K562 (cell line): ENCODE results near the gene KCNA10. TPM values are rescaled to one million over a fixed set of nuclear protein-coding genes. Genes with fewer than 3 reads are reported as not detected.

ENCODE experiments used
- ATAC-seq: fragments of 200-7000 bp; cut with Tn5 transposase; 3 replicates; pipeline ENCODE4 v1.9.1; 2020; ENCODE audit warnings: moderate library complexity
- BruUV-seq: library from RNA; stranded (reverse); fragments of 400-500 nt; replicated peaks from 2 replicates; lab custom pipeline; 2021; lab: Mats Ljungman, UMichigan
- CTCF ChIA-PET: fragments of 300-600 bp; formaldehyde crosslinking; extraction: SDS; loops from one replicate; lab custom pipeline; 2021; ENCODE audit warnings: low intra/inter-chr PET ratio; lab: Yijun Ruan, JAX
- POLR2A ChIA-PET: fragments of 300-600, 350-650 bp; sonication (Branson Sonifier 250); formaldehyde crosslinking; extraction: SDS; loops from one replicate; lab custom pipeline; 2021; ENCODE audit warnings: antibody characterized with exemption, inconsistent platforms; lab: Yijun Ruan, JAX
- DNase-seq, 4 experiments: peaks; one replicate each; pipeline versions ENCODE4 v3.0.0 to v3.0.0-alpha.2; 2011 to 2018; ENCODE audit warnings: low spot score in 3 of 4, mixed read lengths in 3 of 4; ENCODE audit errors: extremely low read depth in 1 of 4
- FAIRE-seq: peaks from 2 replicates; lab custom pipeline; 2011; peaks lifted over from hg19 to GRCh38; lab: Jason Lieb, UNC
- H2AFZ ChIP-seq: 2 replicates; pipeline ENCODE4 v1.6.0; 2011; ENCODE audit warnings: low read depth, low read length, control low read depth, inconsistent platforms
- H3K27ac ChIP-seq: fragments of 200-600 bp; 3 replicates; pipeline ENCODE4 v1.8.0; 2011; ENCODE audit warnings: low read depth, mild to moderate bottlenecking, control low read depth, inconsistent platforms, low read length, moderate library complexity, mixed read lengths; ENCODE audit errors: extremely low read depth
- H3K27me3 ChIP-seq, 2 experiments: fragments of 300-600 bp in 1 of 2; 2 replicates in 1 of 2; 3 replicates in 1 of 2; pipeline versions ENCODE4 v1.6.0 to v1.8.0; 2011; ENCODE audit warnings: inconsistent platforms in 2 of 2, low read length in 2 of 2, mild to moderate bottlenecking in 1 of 2, mixed read lengths in 1 of 2, moderate library complexity in 1 of 2; ENCODE audit not compliant: control insufficient read depth in 2 of 2, insufficient read depth in 2 of 2
- H3K36me3 ChIP-seq: fragments of 300-600 bp; 3 replicates; pipeline ENCODE4 v1.8.0; 2011; ENCODE audit warnings: mild to moderate bottlenecking, low read length, inconsistent platforms; ENCODE audit not compliant: control insufficient read depth, insufficient read depth
- H3K4me1 ChIP-seq, 2 experiments: fragments of 200-600 bp in 1 of 2; replicated peaks in 1 of 2; 2 replicates in 1 of 2; 3 replicates in 1 of 2; pipeline versions ENCODE4 v1.5.1 to v1.8.0; 2011; ENCODE audit warnings: inconsistent platforms in 2 of 2, low read length in 2 of 2, mild to moderate bottlenecking in 1 of 2, mixed read lengths in 1 of 2, moderate library complexity in 1 of 2; ENCODE audit not compliant: control insufficient read depth in 2 of 2, insufficient read depth in 2 of 2
- H3K4me2 ChIP-seq: 2 replicates; pipeline ENCODE4 v1.6.1; 2011; ENCODE audit warnings: low read length, control low read depth, inconsistent platforms, mixed read lengths; ENCODE audit not compliant: insufficient read depth
- H3K4me3 ChIP-seq: fragments of 200-600 bp; sonication (generic), shearing (Covaris generic); 2 replicates; pipeline ENCODE4 v1.5.1; 2016; ENCODE audit warnings: control low read depth, inconsistent platforms
- H3K79me2 ChIP-seq: fragments of 200-600 bp; 3 replicates; pipeline ENCODE4 v1.8.0; 2011; ENCODE audit warnings: low read length, inconsistent platforms; ENCODE audit not compliant: control insufficient read depth, insufficient read depth
- H3K9ac ChIP-seq, 2 experiments: 2 replicates each; pipeline versions ENCODE4 v1.6.0 to v1.6.1; 2011; ENCODE audit warnings: low read depth in 2 of 2, low read length in 2 of 2, control low read depth in 1 of 2, inconsistent platforms in 1 of 2, mild to moderate bottlenecking in 1 of 2, mixed read lengths in 1 of 2; ENCODE audit not compliant: insufficient read depth in 1 of 2
- H3K9me1 ChIP-seq: one replicate; pipeline ENCODE4 v1.6.0; 2011; ENCODE audit warnings: inconsistent platforms, mild to moderate bottlenecking, low read length, moderate library complexity; ENCODE audit not compliant: control insufficient read depth, insufficient read depth
- H3K9me3 ChIP-seq: replicated peaks from 2 replicates; pipeline ENCODE4 v1.5.1; 2011; ENCODE audit warnings: low read depth, low read length, inconsistent platforms; ENCODE audit not compliant: control insufficient read depth, insufficient read depth
- H4K20me1 ChIP-seq: replicated peaks from 2 replicates; pipeline ENCODE4 v1.6.1; 2011; ENCODE audit warnings: low read length, inconsistent platforms, mixed read lengths; ENCODE audit not compliant: control insufficient read depth, insufficient read depth
- ASH1L ChIP-seq: fragments of 450-650 bp; IDR thresholded peaks from 2 replicates; pipeline ENCODE4 v1.6.1; 2018; ENCODE audit warnings: borderline replicate concordance, mild to moderate bottlenecking, low read depth; ENCODE audit not compliant: partially characterized antibody
- BCOR ChIP-seq: fragments of 450-650 bp; IDR thresholded peaks from 2 replicates; pipeline ENCODE4 v1.6.1; 2016
- EWSR1 ChIP-seq: fragments of 450-650 bp; IDR thresholded peaks from 2 replicates; pipeline ENCODE4 v1.6.1; 2018; ENCODE audit warnings: borderline replicate concordance, mild to moderate bottlenecking, low read depth, moderate library complexity; ENCODE audit not compliant: partially characterized antibody
- FOXJ2 ChIP-seq: fragments of 200-800 bp; sonication (Bioruptor generic); IDR thresholded peaks from 2 replicates; pipeline ENCODE4 v1.6.1; 2016; ENCODE audit warnings: missing genetic modification characterization, missing compliant biosample characterization
- FOXK1 ChIP-seq: sonication (generic); formaldehyde crosslinking; IDR thresholded peaks from 2 replicates; pipeline ENCODE4 v1.8.0; 2022; ENCODE audit warnings: missing genetic modification reagents, mild to moderate bottlenecking, borderline replicate concordance
- GTF2A2 ChIP-seq: IDR thresholded peaks from 2 replicates; pipeline ENCODE4 v1.6.1; 2016; ENCODE audit warnings: mild to moderate bottlenecking, missing genetic modification characterization, missing compliant biosample characterization
- NFE2L1 ChIP-seq: fragments of 450-650 bp; IDR thresholded peaks from 2 replicates; pipeline ENCODE4 v1.6.1; 2016; ENCODE audit warnings: missing genetic modification characterization, low read depth, mild to moderate bottlenecking, missing compliant biosample characterization, moderate library complexity, borderline replicate concordance
- TEAD1 ChIP-seq, 2 experiments: fragments of 450-650 bp in 1 of 2; sonication (generic) in 1 of 2; formaldehyde crosslinking; IDR thresholded peaks; 2 replicates each; pipeline versions ENCODE4 v1.4.0 to v1.8.0; 2020 to 2022; ENCODE audit warnings: mild to moderate bottlenecking in 2 of 2, missing genetic modification reagents in 1 of 2
- THRA ChIP-seq: fragments of 450-650 bp; IDR thresholded peaks from 2 replicates; pipeline ENCODE4 v1.6.1; 2017; ENCODE audit warnings: mild to moderate bottlenecking, moderate library complexity
- THRAP3 ChIP-seq: fragments of 450-650 bp; IDR thresholded peaks from 2 replicates; pipeline ENCODE4 v1.6.1; 2016; ENCODE audit warnings: mild to moderate bottlenecking, inconsistent platforms, borderline replicate concordance
- ZFP91 ChIP-seq: sonication (generic); formaldehyde crosslinking; IDR thresholded peaks from 2 replicates; pipeline ENCODE4 v1.8.0; 2022; ENCODE audit warnings: mild to moderate bottlenecking, missing genetic modification reagents
- ZNF143 ChIP-seq: sonication (generic); formaldehyde crosslinking; IDR thresholded peaks from 2 replicates; pipeline ENCODE4 v1.9.0; 2022; ENCODE audit warnings: mild to moderate bottlenecking, missing genetic modification reagents
- ZNF644 ChIP-seq: fragments of 200-800 bp; sonication (Bioruptor generic); IDR thresholded peaks from 2 replicates; pipeline ENCODE4 v1.6.1; 2016; ENCODE audit warnings: low read depth, missing genetic modification characterization, missing compliant biosample characterization
- ZNF766 ChIP-seq: fragments of 200-800 bp; sonication (Bioruptor generic); conservative IDR thresholded peaks from 2 replicates; pipeline ENCODE4 v1.6.1; 2016; ENCODE audit warnings: missing genetic modification characterization, missing compliant biosample characterization
- WGBS: fragments of 100-300 bp; shearing (Covaris generic); methylation state at CpG from one replicate; pipeline ENCODE4 v1.1.6; 2016; ENCODE audit warnings: low coverage, mixed read lengths; ENCODE audit not compliant: insufficient coverage; ENCODE audit errors: missing lambda C conversion rate; 5-methylcytosine and 5-hydroxymethylcytosine counted together
- in situ Hi-C: fragments of 300-500 bp; cut with MboI; formaldehyde crosslinking; loops from 4 replicates; pipeline ENCODE4 v1.15.0; 2018; ENCODE audit warnings: inconsistent platforms, mixed read lengths
- intact Hi-C: fragments of 100-400 bp; cut with micrococcal nuclease; formaldehyde crosslinking; loops from 2 replicates; pipeline ENCODE4 v1.14.2; 2022
- polyA plus RNA-seq, 8 experiments: library from polyadenylated mRNA; depleted of rRNA in 4 of 8; stranded (reverse) in 5 of 8; unstranded in 3 of 8; fragments of >200 nt; fragmentation: Nextera tagmentation in 2 of 8; fragmentation: Illumina TruSeq in 1 of 8; extraction: Ambion mirVana in 2 of 8; extraction: Trizol in 1 of 8; gene quantifications; 2 replicates each; pipeline versions ENCODE4 v1.2.1 to v1.2.3, GENCODE V29; 2011 to 2014; ENCODE audit warnings: inconsistent platforms in 1 of 8, missing spikeins in 1 of 8
- total RNA-seq, 7 experiments: library from RNA; depleted of rRNA in 6 of 7; stranded (reverse); fragments of >200 nt in 6 of 7; fragmentation: Illumina TruSeq in 2 of 7; extraction: Trizol in 2 of 7; gene quantifications; 2 replicates each; pipeline versions ENCODE4 v1.2.1 to v1.2.3, GENCODE V29; 2011 to 2021; ENCODE audit warnings: low replicate concordance in 1 of 7
- TF ChIP-seq, protein P1 (sequence below): sonication (generic); formaldehyde crosslinking; IDR thresholded peaks from 2 replicates; pipeline ENCODE4 v1.8.1; 2022; ENCODE audit warnings: missing genetic modification reagents
- TF ChIP-seq, protein P2 (sequence below): fragments of 450-650 bp; IDR thresholded peaks from 2 replicates; pipeline ENCODE4 v1.7.0; 2016; ENCODE audit warnings: borderline replicate concordance

Gene KCNA10
- total and polyA plus RNA-seq, 9 of the 15 experiments (the other 6 are each of a cell fraction or from before 2014, with no cell fraction given) = not detected

DNA sequence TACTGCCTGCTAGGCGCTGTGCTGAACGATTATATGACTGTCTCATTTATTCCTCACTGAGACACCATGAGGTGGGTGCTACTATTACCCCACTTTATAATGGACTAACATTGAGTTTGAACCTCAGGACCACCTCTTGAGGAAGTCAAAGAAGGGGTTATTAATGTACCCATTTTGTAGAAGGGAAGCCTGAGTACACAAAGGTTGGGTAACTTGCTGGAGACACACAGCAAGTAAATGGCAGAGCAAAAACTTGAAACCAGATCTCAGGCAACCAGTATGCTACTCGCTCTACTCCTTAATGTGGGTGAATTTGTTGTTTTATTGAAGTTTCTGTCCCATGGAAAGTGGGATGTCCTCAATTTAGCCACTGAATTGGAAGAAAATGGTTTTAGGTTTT, 30.1 kb downstream of the KCNA10 start (continued):
- TF ChIP-seq THRA = no peak
- TF ChIP-seq, protein P1, sequence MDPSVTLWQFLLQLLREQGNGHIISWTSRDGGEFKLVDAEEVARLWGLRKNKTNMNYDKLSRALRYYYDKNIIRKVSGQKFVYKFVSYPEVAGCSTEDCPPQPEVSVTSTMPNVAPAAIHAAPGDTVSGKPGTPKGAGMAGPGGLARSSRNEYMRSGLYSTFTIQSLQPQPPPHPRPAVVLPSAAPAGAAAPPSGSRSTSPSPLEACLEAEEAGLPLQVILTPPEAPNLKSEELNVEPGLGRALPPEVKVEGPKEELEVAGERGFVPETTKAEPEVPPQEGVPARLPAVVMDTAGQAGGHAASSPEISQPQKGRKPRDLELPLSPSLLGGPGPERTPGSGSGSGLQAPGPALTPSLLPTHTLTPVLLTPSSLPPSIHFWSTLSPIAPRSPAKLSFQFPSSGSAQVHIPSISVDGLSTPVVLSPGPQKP (CRISPR knock-in tag) = no peak
- peak; percentile 79 for TF ChIP-seq BCOR
- no peak for TF ChIP-seq ZNF644 (tag)
- no peak for TF ChIP-seq EWSR1
- TF ChIP-seq ZNF143 (CRISPR knock-in tag) = no peak
- no peak for TF ChIP-seq ZNF766 (CRISPR knock-in tag)
- no peak for TF ChIP-seq ASH1L

- Histone ChIP-seq H3K9me1 (no peaks in the 10 kb centered on the region), H3K9ac (peak overlapping the region in 1 of 2 experiments; percentile 48; a peak in 2 of 4 replicates), H3K9me3 (no peaks in the 10 kb centered on the region), H3K27ac (no peak overlapping the region), H3K27me3 (peaks cover 27 to 64% of the 10 kb centered on the region in 2 experiments), H3K4me1 (peaks cover 0 to 15% of the 10 kb centered on the region in 2 experiments; a peak in 2 of 5 replicates), H3K4me2 (no peak overlapping the region), H3K36me3 (no peaks in the 10 kb centered on the region), H4K20me1 (0 out of 2 replicates have a peak, but pooled peaks cover 22% of the 10 kb centered on the region), H3K79me2 (no peaks in the 10 kb centered on the region), H2AFZ (no peak overlapping the region), H3K4me3 (no peak overlapping the region)
- BruUV-seq = no TSS peak
- 7% methylated on average over 5 of the region's 12 CpGs for WGBS
- no peak for ATAC-seq
- FAIRE-seq = no peak
- CTCF ChIA-PET = no interaction called here
- in situ Hi-C loops = no loop called here
- POLR2A ChIA-PET = interaction anchor here (0.6 to 0.8 kb wide), 2 partner anchors 27 to 503 kb away, joined by 3 read pairs; partner anchors contain the start of gene AHCYL1
- intact Hi-C loops = no loop called here
- no peak for DNase-seq
- TF ChIP-seq FOXK1 (CRISPR knock-in tag) (no peak), ZFP91 (no peak), GTF2A2 (no peak), FOXJ2 (tag) (no peak), THRAP3 (no peak), TEAD1 (CRISPR knock-in tag; IDR thresholded peaks at IDR 0.05) (no peak), NFE2L1 (tag) (no peak)
- TF ChIP-seq, protein P2, sequence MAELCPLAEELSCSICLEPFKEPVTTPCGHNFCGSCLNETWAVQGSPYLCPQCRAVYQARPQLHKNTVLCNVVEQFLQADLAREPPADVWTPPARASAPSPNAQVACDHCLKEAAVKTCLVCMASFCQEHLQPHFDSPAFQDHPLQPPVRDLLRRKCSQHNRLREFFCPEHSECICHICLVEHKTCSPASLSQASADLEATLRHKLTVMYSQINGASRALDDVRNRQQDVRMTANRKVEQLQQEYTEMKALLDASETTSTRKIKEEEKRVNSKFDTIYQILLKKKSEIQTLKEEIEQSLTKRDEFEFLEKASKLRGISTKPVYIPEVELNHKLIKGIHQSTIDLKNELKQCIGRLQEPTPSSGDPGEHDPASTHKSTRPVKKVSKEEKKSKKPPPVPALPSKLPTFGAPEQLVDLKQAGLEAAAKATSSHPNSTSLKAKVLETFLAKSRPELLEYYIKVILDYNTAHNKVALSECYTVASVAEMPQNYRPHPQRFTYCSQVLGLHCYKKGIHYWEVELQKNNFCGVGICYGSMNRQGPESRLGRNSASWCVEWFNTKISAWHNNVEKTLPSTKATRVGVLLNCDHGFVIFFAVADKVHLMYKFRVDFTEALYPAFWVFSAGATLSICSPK = no peak
Observed at GRCh38 chr1:110488161-110488560, 30.8 kb downstream of the KCNA10 start.
